ENCODE measurements around the gene TRAPPC1.

DNA sequence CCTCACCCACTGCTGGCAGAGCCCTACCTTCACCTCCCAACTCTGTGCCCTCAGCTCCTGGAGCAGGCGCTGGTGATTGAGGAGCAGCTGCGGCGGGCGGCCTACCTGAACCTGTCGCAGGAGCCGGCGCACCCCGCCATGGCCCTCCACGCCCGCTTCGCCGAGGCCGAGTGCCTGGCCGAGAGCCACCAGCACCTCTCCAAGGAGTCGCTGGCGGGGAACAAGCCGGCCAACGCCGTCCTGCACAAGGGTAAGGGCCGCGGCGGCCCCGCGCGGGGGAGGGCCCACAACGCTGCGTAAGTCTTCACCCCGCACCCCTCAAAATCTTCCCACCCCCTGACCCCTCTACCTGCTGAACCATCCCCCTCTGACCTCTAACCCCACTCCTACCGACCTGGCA lies 22.7 kb downstream of the TRAPPC1 start:
- TF ChIP-seq CTCF (IDR thresholded peaks at IDR 0.05), result no peak
- TF ChIP-seq EP300 (IDR thresholded peaks at IDR 0.05), result no peak
- no peak for TF ChIP-seq POLR2A (IDR thresholded peaks at IDR 0.05)
- no peak for TF ChIP-seq POLR2AphosphoS5 (IDR thresholded peaks at IDR 0.05)

Data from stomach (tissue), 4 donors.